Fibroblast of lung (primary cell): ENCODE results near the gene DOK4.

Source experiments
- CTCF ChIP-seq, 2 donors: IDR thresholded peaks in 1 of 2; conservative IDR thresholded peaks in 1 of 2; 1 replicate in 1 of 2; 2 replicates in 1 of 2; pipeline ENCODE4 v1.5.1; 2011 to 2012; ENCODE audit warnings: low read length in 2 of 2, control low read depth in 1 of 2, inconsistent platforms in 1 of 2, low read depth in 1 of 2, mild to moderate bottlenecking in 1 of 2
- EZH2 ChIP-seq: IDR thresholded peaks from 2 replicates; pipeline ENCODE4 v1.5.1; 2012; ENCODE audit warnings: low read length, control low read depth, mild to moderate bottlenecking; ENCODE audit errors: missing control alignments

- TF ChIP-seq EZH2 (no peak), CTCF (conservative IDR thresholded peaks at IDR 0.05 in 1 of 2, IDR thresholded peaks at IDR 0.05 in 1 of 2; ENCODE audit: low read depth in 1 of 2, low read length in 2 of 2) (no peak)
Observed at GRCh38 chr16:57504491-57504890, 18.2 kb upstream of the DOK4 start.
